GM19324 (cell line): ENCODE measurements around the gene ITPRIPL2.

Experiments used
- ATAC-seq: cut with Tn5 transposase; IDR thresholded peaks from one replicate; pipeline ENCODE4 v1.9.1; 2021; ENCODE audit warnings: mild to moderate bottlenecking, moderate library complexity; ENCODE audit not compliant: unreplicated experiment, low FRiP score

The ITPRIPL2 gene

DNA sequence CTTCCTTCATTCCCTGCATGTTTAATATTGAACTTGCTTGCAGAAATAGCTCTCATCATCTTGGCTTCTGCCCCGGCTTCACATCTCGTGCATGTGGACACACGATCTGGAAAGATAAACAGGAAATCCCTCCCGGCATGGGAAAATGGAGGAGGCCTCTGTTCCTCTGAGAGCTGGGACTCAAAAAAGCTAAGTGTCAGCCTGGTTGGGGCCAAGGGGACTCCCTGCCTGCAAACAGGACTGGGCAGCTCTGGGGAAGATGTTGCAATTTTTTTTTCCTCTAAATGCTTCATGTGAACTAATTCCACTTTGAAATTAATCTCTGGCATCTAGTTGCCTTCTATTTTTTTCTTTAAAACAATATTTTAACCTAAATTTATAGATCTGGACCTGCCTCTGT lies 24.8 kb downstream of the ITPRIPL2 start:
- no peak for ATAC-seq

DNA sequence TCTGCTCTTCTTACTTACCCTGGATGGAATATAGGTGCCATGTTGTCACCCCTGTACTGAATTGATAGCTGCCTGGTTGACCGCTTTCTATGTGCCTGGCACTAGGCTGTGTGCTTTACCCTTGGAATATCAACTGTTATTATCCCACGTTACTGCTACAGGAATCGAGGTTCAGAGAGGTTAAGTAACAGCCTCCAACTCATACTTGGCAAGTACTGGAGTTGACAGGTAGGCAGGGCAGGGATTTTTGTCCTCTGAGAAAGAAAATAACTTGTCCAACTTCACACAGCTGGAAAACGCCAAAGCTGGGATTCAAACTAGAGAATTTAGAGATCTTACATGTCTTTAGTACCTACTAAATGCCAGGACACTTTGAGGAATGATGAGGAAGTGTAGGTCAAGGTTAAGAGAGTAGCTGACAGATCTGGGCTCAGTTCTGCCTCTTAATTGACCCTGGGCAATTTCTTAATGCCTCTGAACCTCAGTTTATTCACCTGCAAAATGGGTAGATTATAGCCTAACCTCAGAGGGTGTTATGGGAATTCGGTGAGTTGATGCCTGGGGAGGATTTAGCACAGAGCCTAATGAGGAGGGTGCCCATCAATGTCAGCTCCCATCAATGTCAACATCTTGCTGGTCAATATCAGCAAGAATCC lies 25.8 kb downstream of the ITPRIPL2 start:
- no peak for ATAC-seq

DNA sequence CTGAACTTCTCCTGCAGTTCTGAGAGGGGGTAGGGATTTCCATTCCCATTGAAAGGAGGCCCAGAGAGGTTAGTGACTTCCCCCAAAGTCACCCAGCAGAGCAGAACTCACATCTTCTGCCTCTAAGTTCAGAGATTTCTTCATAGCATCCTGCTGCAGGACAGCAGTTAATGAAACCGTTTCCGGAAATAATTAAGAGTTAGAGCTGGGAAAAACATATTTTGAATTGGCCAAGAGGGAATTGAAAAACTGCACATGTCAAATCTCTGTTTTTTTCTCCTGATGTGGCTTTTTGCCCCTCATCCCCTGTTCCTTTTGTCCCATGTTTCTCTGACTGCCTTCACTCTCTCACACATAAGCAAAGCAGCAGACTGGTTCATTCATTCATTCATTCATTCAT lies 26.6 kb downstream of the ITPRIPL2 start:
- ATAC-seq, result no peak

DNA sequence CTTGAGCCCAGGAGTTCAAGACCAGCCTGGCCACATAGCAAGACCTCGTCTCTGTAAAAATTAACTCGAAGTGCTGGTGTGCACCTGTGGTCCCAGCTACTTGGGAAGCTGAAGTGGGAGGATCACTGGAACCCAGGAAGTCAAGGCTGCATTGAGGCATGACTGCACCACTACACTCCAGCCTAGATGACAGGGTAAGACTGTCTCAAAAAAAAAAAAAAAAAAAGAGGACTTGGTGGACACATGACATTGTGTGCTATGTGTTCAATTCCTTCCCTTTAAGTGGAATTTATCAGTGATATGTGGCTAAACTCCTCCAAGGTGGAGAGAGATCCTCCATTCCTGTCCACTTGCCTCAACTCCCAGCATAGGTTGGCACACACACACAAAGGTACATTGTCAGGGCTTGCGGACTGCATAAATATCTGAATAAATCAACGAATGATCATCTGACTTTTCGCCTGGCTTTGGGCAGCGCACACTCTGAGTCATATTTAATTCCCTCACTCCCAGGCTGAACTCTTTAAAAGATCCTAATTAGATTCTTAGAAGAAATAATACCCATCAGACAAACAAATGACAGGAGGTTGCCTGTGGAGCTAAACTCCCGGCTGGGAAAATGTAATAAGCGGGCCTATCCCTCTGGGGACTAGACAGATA lies 29.3 kb downstream of the ITPRIPL2 start:
- no peak for ATAC-seq

DNA sequence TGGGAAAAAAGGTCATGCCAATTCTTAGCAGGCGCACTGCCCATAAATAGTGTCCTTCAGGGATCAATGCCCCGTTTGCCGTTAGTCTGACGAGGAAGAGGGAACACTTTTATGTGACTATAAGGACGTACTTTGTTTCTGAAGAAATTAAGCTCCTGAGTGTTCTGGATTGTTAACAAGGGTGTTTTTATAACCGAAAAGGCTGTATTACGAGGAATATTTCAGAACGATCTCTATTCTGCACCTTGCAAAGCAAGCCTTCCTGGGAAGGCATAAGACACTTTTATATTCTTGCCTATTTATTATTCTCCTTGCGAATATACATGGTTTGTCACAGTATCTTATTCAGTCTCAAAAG lies 29.8 kb downstream of the ITPRIPL2 start:
- no peak for ATAC-seq

DNA sequence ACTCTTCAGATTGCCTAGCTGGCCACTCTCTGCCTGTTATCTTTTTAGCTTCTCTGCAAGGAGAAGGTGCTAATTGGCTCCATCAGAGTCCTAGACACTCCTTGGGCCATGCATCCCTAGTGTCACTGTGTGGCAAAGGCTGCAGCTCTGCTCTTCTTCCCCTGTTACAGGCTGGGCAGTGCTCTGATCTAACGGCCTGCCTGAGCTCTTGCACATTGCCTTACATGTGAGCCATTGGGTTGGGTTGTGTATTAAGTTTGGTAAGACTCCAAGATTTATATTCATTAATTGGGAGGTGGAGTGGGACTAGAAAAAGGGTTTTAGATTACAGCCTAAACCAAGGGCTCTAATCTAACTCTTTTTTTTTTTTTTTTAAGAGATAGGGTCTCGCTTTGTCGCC lies 31.2 kb downstream of the ITPRIPL2 start:
- ATAC-seq, result no peak

DNA sequence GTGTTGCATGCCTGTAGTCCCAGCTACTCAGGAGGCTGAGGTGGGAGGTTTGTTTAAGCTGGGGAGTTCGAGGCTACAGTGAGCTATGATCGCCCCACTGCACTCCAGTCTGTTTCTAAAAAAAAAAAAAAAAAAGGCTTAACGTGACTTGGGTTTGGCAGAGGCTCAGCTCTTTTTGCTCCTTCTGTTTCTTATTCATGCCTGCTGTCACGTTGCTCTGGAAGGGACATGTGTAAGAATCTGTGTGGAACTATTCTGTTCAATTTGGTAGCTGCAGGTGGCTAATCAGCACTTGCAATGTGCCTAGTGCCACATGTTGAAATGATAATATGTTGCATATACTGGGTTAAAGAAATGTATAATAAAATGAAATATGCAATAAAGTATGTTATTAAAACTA lies 33.4 kb downstream of the ITPRIPL2 start:
- no peak for ATAC-seq

DNA sequence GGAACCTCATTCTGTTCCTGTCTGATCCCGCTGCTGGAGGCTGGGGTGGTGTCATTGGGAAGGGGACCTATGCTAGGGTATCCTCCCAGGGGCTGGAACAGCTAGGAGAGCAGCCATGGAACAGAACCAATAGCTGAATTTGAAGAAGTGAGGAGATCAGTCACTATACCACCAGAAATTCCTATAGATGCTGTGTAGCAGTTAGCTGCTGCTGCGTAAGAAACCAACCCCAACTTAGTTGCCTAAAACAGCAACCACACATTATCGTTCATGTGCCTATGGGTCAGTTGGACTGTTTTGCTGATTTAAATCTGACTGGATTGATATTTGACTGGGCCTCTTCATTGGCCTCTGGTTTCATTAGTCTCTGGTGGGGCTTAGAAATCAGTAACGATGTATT lies 33.9 kb downstream of the ITPRIPL2 start:
- ATAC-seq, result no peak

DNA sequence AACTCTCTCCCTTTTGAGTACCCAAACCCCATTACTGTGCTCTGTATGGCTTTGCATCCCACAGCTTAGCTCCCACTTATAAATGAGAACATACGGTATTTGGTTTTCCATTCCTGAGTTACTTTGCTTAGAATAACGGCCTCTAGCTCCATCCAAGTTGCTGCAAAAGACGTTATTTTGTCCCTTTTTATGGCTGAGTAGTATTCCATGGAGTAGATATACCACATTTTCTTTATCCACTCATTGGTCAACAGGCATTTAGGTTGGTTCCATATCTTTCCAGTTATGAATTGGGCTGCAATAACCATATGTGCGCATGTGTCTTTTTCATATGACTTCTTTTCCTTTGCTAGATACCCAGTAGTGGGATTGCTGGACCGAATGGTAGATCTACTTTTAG lies 34.4 kb downstream of the ITPRIPL2 start:
- ATAC-seq, result no peak

DNA sequence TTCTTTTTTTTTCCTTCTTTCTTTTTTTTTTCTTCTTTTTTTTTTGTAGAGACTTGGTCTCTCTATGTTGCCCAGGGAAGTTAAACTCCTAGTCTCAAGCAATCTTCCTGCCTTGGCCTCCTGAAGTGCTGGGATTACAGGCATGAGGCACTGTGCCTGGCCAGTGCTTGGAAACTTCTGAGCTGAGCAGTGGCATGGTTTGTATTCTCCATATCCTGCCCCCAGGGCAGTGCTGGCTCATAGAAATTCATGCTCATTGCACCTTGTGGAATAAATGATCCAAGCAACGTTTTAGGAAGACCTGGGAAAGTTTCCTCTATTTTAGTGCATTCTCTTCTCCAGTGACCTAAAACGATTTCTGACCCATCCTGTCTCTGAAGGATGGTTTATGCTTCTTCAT lies 37.5 kb downstream of the ITPRIPL2 start:
- ATAC-seq, result no peak

DNA sequence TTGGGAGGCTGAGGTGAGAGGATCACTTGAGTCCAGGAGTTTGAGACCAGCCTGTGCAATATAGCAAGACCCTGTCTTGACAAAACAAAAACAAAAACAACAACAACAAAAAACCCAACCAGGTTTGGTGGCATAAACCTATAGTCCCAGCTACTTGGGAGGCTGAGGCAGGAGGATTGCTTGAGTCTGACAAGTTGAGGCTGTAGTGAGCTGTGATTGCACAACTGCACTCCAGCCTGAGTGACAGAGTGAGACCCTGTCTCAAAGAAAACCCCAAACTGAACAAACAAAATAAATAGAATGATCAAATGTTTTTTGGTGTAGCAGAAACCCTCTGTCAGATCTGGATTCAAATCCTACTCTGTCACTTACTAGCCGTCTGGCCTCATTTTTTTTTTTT lies 38.3 kb downstream of the ITPRIPL2 start:
- ATAC-seq, result no peak

DNA sequence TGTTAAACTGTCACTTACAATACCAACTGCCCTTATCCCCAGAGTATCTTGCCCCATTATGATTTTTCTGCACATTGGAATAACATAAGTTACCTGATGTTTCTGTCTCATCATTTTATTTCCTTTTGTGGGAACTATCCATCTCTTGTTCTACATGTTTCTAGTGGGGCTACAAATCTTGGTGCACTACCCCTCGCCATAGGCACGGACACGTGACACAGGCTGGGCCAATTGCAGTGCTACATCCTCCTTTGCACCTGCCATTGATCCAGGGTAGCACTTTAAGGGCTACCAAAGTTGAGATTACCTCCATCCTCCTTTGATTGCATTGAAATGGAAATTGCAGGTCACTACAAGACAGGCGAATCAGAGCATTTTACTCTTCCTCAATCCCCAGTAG lies 40.1 kb downstream of the ITPRIPL2 start:
- no peak for ATAC-seq

DNA sequence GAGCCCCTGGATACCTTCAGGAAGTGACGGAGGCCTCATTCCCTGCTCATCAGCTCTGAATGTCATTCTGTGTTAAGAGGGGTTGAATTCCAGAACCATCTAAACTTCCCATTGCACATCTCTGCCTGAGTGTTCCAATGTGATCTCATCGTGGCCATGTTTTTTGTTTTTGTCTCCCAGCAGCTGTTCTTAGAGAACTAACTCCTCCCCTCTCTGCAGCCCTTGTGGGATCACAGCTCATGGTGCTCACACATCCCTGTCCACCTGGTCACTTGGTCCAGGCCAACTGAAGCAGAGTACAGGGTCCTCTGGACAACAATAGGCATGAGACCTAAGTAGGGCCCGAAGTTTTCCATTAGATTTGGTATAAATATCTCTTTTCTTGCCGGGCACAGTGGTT lies 48.3 kb downstream of the ITPRIPL2 start:
- ATAC-seq, result no peak

DNA sequence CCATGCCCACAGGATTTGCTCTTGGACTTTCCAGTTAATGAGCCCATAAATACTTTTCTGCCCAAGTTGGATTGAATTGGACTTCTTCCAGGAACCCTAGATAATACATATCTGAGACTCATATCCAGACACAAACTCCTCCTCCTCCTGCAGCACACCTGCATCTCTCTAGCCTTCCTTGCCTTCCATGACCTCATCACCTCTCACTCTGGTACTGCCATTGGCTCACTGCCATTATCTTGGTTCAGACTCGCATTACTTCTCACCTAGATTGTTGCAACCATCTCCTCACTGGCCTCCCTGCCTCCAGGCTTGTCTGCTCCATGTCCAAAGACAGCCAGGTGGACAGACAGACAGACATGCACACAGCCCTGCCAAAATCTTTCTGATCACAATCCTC lies 49.5 kb downstream of the ITPRIPL2 start:
- no peak for ATAC-seq

DNA sequence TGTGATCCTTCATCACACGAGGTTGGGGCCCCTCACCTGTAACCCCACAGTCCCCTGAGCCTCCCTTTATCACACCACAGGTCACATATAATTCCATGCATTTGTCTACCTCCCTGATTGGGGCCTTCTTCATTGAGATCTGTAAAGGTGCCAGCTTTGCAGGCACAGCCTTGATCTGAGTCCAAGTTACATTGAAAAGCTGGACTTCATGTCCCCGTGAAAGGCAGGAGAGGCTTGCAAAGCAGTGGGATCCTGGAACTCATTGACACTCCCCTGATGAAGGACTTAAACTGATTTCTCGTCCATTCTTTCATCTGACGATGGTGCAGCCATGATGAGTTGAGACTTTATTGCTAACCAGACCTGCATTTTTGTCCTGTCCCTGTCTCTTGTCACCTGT lies 50.5 kb downstream of the ITPRIPL2 start:
- no peak for ATAC-seq

DNA sequence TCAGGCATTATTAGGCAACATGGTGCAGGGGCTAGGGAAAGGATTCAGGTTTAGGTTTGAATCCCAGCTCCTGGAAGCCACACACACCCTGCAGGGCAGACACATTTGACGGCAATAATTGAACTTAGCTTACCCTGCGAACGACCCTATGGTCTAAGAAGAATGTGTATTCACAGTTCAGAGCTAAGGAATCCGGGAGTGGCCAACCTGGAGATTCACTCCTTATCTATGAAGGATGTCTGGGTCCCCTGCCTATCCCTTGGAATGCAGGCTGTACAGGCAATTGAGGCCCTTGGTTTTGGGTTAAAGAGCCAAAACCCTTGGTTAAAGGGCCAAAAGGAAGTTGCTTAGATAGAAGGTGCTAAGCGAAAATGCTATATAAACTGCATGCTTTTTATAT lies 51.3 kb downstream of the ITPRIPL2 start:
- ATAC-seq, result no peak

DNA sequence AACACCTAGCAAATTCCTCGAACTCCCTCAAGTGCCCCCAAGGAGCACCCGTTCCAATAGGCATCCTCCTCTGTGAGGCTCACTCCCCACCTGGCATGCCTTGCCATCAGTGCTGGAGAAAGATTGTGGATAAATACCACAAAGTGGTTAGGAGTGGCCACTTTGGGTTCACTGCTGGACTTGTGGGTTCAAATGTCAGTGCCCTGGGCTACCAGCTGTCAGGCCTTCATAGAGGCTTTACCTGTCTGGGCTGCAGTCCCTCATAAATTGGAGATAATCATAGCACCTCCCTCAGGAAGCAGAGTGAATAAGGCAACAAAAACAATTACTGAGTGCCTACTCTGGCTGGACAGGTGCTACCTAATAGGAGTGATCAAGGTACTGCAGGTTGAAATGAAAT lies 52.7 kb downstream of the ITPRIPL2 start:
- no peak for ATAC-seq

DNA sequence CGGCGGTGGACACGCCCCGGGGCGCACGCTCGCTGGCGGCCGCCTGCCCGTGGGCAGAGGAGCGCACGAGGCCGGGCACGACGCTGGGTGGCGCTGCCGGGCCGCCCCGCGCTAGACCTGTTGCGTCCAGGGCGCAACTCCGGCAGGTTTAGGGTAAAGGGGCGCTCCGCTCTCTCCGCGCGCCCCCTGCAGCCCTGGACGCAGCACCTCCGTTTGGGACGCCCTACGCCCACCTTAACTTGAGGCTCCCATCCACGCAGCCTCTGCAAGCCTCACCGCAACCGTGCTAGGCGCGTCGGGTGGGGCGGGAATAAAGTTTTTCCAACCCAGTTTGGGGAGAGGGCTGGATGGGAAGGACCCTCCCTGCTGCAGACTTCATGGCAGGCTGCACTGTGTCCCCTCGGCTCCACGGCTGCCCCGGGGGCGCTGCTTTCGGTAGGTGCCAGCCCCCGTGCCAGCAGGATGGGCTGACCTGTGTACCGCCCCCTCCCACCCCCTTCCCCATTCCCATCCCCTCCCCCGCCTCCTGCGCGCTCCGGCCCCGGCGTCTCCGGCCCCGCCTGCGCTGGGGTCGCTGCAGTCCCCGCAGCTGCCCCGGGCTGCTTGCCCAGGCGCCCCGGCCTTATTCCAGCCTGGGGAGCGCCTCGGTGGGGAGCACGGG lies 54.1 kb downstream of the ITPRIPL2 start, which contains the start of gene SYT17:
TSS of gene SYT17 (plus strand) at position 531 of the 661 bp plus-strand sequence. CDS start 407 bp downstream, outside the sequence.
- ATAC-seq, result no peak

DNA sequence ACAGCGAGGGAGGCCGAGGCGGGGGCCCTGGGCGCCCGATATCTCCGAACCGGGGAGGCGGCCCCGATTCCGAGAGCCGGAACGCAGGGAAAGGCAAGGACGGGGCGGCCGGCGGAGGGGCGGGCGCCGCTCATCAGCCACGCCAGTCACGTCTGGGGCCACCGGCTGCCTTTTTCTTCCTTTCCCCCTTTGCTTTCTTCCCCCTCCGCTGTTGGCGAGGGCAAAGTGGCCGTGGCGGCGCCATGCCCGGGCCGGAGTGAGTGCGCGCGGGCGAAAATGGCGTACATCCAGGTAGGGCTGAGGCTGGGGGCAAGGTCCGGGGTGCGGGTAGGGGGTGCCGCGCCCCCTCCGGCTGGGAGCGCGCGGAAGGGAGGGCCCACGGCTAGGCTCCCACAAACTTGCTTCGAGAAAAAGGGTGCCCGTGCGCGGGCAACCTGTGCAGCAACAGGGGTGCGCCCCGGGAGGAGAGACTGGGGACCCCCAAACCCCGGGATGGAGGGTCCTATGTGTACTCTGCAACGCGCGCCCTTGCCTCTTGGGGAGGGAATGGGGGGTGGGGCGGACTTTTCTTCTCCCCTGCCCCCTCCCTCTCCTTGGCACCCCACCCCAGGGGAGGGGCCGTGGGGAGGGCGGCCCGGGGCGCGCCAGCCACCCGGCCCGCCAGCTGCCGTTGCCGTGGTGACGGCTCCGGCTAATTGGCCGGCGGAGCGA lies 54.8 kb downstream of the ITPRIPL2 start:
- ATAC-seq, result no peak

DNA sequence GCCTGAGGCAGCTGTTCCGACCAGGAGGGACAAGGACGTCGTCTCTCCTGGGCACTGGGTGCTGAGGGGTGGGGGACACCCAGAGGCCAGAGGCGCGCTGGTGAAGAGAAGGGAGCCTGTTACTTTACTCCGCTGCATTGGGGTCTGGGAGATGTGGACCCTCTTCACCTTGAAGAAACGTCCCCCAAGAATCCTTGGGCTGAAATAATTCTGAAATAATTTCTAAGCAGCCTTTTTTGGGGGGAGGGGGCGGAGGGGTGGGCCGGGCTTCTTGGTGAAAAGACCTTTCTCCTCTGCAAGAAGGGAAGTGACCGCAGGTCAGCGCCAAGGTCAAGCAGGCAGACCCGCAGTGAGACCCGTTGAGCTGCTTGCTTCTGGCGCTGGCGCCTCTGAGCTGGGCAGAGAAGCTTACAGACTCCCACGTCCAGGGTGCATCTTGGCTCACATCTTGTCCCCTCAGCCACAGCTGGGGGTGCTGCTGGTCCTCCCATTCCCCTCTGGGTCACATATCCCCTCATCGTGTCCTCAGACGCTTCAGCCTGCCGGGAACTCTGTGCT lies 55.4 kb downstream of the ITPRIPL2 start:
- ATAC-seq, result no peak

DNA sequence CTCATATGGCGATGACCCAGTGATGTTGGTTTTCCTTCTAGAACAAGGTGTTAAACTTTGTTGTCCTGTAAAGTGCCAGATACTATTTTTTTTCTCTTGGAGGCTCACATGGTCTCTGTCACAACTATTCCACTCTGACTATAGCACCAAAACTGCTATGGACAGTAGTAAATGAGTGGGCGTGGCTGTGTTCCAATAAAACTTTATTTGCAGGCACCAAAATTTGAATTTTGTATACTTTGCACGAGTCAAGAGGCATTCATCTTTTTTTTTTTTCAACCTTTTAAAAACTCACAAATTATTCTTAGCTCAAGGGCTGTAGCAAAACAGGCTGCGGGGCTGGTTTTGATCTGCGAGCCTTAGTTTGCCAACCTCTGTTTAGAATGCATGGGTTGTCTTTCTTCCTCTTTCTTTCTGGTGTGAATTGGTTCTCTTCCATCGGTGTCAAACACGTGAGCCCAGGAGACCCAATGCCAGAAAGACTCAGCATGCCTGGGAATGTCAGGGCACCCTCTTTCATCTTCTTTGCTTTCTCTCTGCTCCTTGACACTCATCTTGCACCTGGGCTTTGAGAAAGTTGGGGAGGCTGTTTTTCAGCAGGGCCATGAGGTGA lies 56.4 kb downstream of the ITPRIPL2 start:
- no peak for ATAC-seq
